Measurements from ENCODE around the gene ENTPD7.

- TF ChIP-seq CTCF (IDR thresholded peaks at IDR 0.05) (no peak), POLR2A (IDR thresholded peaks at IDR 0.05) (no peak)
Observed at GRCh38 chr10:99617696-99618095, 41.6 kb upstream of the ENTPD7 start.
